ENCODE data around the gene ADCYAP1R1.
"Not testable (repeated sequence)": the region's sequence is repeated elsewhere in the genome, so short reads cannot be mapped to it uniquely, and the experiment has no call there.

ADCYAP1R1 gene

GRCh38 chr7:31146030-31146429, 93.9 kb downstream of the ADCYAP1R1 start:
- DNase-seq, result no peak

DNA sequence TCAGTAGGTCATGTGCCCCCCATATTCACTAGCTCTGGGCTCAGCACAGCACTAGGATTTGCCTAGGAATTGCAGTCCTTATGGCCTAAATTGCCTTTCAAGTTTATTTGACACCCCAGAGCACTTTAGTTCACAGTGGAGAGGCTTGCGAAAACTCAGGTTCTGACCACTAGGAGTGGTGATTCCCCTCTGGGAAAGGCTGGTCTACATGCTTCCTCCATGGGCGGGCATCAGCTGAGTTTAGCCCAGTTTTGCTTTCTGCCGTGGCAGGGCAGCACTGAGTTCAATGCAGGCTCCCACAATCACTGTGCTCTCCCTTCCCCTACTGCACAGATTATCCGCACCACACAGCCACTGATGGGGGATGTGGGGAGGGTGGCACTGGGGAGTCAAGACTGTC, 94.4 kb downstream of the ADCYAP1R1 start:
- DNase-seq, result no peak

GRCh38 chr7:31151849-31152248, 99.7 kb downstream of the ADCYAP1R1 start:
- no peak for DNase-seq

GRCh38 chr7:31153318-31153717, 101.2 kb downstream of the ADCYAP1R1 start:
- not testable (repeated sequence) for DNase-seq

DNA sequence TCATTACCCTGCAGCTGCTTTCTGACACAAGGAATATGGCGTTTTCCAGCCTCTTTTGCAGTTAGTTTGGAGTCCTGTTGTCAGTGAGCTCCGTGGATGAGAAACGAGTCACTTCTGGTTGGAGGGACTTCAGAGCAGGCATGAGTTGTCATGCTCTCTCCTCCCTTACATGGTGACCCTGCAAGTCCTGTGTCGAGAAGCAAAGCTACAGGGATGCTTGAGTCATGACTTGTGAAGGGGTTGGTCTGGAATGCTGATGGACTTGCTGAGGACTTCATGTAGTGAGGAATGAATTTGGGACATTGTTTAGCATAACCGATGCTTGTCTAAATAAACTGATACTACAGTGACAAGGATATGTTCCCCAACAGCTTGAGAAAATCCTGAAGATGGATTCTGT, 108.8 kb downstream of the ADCYAP1R1 start:
- DNase-seq, result no peak
